H7 (cell line): ENCODE results near the gene DUT. TPM values are rescaled to one million over a fixed set of nuclear protein-coding genes. Genes with fewer than 3 reads are reported as not detected.

Experiments
- total RNA-seq: library from RNA; depleted of rRNA; stranded (reverse); fragments of >200 nt; shearing (Covaris generic); gene quantifications from 2 replicates; pipeline ENCODE4 v1.2.3, GENCODE V29; 2014; rRNA removed

The DUT gene
- total RNA-seq, 1 experiment from 2014 or later: 75.5 TPM

Other genes starting within 250 kb of the DUT start
- gene SLC24A5, start 210.4 kb upstream of the DUT start, total RNA-seq: 0.07 and 0.11 TPM in 2 replicates
- 15.0 and 30.3 TPM in 2 replicates for gene MYEF2, start 153.1 kb upstream of the DUT start, total RNA-seq
- gene CTXN2, start 139.8 kb upstream of the DUT start, total RNA-seq: 0.07 TPM in 1 of 2 replicates, not detected in the other
- gene SLC12A1, start 125.1 kb upstream of the DUT start, total RNA-seq: 0.14 and 0.26 TPM in 2 replicates